ENCODE measurements around the gene CAVIN2.

- TF ChIP-seq CTCF (IDR thresholded peaks at IDR 0.05; ENCODE audit: low read length): no peak
- TF ChIP-seq EZH2 (IDR thresholded peaks at IDR 0.05; ENCODE audit: borderline replicate concordance, low read length): no peak
Measured at GRCh38 chr2:191878548-191879279, 31.8 kb upstream of the CAVIN2 start.

All from OCI-LY1 (cell line).